Karpas-422 (cell line): Measurements from ENCODE around the gene MICAL2. TPM values are rescaled to one million over a fixed set of nuclear protein-coding genes. Genes with fewer than 3 reads are reported as not detected.
A peak's percentile ranks its signal among the peaks of the same experiment; 100 is the strongest.

ENCODE experiments used
- DNase-seq: peaks from one replicate; pipeline ENCODE4 v3.0.0-alpha.2; 2015
- H2AFZ ChIP-seq: fragments of 200-600 bp; sonication (generic); 2 replicates; pipeline ENCODE4 v1.6.1; 2014; ENCODE audit warnings: antibody characterized with exemption, low read length, mixed read lengths
- H3K27ac ChIP-seq: fragments of 200-600 bp; sonication (generic); 2 replicates; pipeline ENCODE4 v1.5.1; 2014; ENCODE audit warnings: mild to moderate bottlenecking, low read length, moderate library complexity
- H3K27me3 ChIP-seq: fragments of 200-600 bp; sonication (generic); 2 replicates; pipeline ENCODE4 v1.6.1; 2014; ENCODE audit warnings: low read length, mixed read lengths
- H3K36me3 ChIP-seq: fragments of 200-600 bp; sonication (generic); 2 replicates; pipeline ENCODE4 v1.6.1; 2014; ENCODE audit warnings: low read length, mixed read lengths; ENCODE audit not compliant: insufficient read depth
- H3K4me1 ChIP-seq: fragments of 200-600 bp; sonication (generic); 2 replicates; pipeline ENCODE4 v1.6.1; 2014; ENCODE audit warnings: mild to moderate bottlenecking, low read length, mixed read lengths
- H3K4me2 ChIP-seq: fragments of 200-600 bp; sonication (generic); 2 replicates; pipeline ENCODE4 v1.6.1; 2014; ENCODE audit warnings: low read length, low read depth, mild to moderate bottlenecking; ENCODE audit not compliant: poor library complexity, severe bottlenecking
- H3K4me3 ChIP-seq: fragments of 200-600 bp; sonication (generic); 2 replicates; pipeline ENCODE4 v1.5.1; 2014; ENCODE audit warnings: mild to moderate bottlenecking, antibody characterized with exemption, low read length, mixed read lengths
- H3K79me2 ChIP-seq: fragments of 200-600 bp; sonication (generic); 2 replicates; pipeline ENCODE4 v1.6.1; 2014; ENCODE audit warnings: mild to moderate bottlenecking, low read length, mixed read lengths
- H3K9ac ChIP-seq: fragments of 200-600 bp; sonication (generic); 2 replicates; pipeline ENCODE4 v1.6.0; 2014; ENCODE audit warnings: low read length
- H3K9me2 ChIP-seq: fragments of 200-600 bp; sonication (generic), shearing (Covaris generic); replicated peaks from 2 replicates; pipeline ENCODE4 v1.6.0; 2014; ENCODE audit warnings: mild to moderate bottlenecking, low read length, moderate library complexity; ENCODE audit not compliant: insufficient read depth
- H3K9me3 ChIP-seq: fragments of 300-700, 200-600 bp; sonication (generic); 2 replicates; pipeline ENCODE4 v1.6.1; 2014; ENCODE audit warnings: low read length, mixed read lengths
- H4K20me1 ChIP-seq: fragments of 200-600 bp; sonication (generic); 2 replicates; pipeline ENCODE4 v1.6.1; 2014; ENCODE audit warnings: mild to moderate bottlenecking, antibody characterized with exemption, low read length, low read depth; ENCODE audit not compliant: insufficient read depth
- total RNA-seq: library from RNA; depleted of rRNA; stranded (reverse); fragments of >200 nt; shearing (Covaris generic); gene quantifications from 2 replicates; pipeline ENCODE4 v1.2.3, GENCODE V29; 2014; ENCODE audit warnings: low replicate concordance

The MICAL2 gene
- total RNA-seq, 1 experiment from 2014 or later, result 0.93 TPM

GRCh38 chr11:12235947-12236743, 125.8 kb downstream of the MICAL2 start:
- Histone ChIP-seq H3K4me3 (no peak overlapping the region), H3K36me3 (no peaks in the 10 kb centered on the region), H3K27me3 (no peaks in the 10 kb centered on the region), H2AFZ (no peak overlapping the region), H3K79me2 (no peaks in the 10 kb centered on the region), H4K20me1 (no peaks in the 10 kb centered on the region), H3K9me2 (no peaks in the 10 kb centered on the region), H3K4me2 (no peak overlapping the region), H3K9me3 (no peaks in the 10 kb centered on the region), H3K9ac (no peak overlapping the region), H3K4me1 (no peaks in the 10 kb centered on the region), H3K27ac (no peak overlapping the region)
- peak; percentile 76 for DNase-seq

GRCh38 chr11:12236744-12237101, 126.3 kb downstream of the MICAL2 start:
- no peak for DNase-seq
- Histone ChIP-seq H3K27ac (no peak overlapping the region), H3K9me3 (no peaks in the 10 kb centered on the region), H3K4me2 (no peak overlapping the region), H3K9ac (no peak overlapping the region), H2AFZ (no peak overlapping the region), H3K36me3 (no peaks in the 10 kb centered on the region), H3K27me3 (no peaks in the 10 kb centered on the region), H3K4me1 (no peaks in the 10 kb centered on the region), H4K20me1 (no peaks in the 10 kb centered on the region), H3K4me3 (no peak overlapping the region), H3K79me2 (no peaks in the 10 kb centered on the region), H3K9me2 (no peaks in the 10 kb centered on the region)

GRCh38 chr11:12237381-12237784, 127.0 kb downstream of the MICAL2 start:
- Histone ChIP-seq H4K20me1 (no peaks in the 10 kb centered on the region), H3K27me3 (no peaks in the 10 kb centered on the region), H3K4me3 (no peak overlapping the region), H3K4me1 (no peaks in the 10 kb centered on the region), H3K79me2 (no peaks in the 10 kb centered on the region), H3K9me3 (no peaks in the 10 kb centered on the region), H3K9me2 (no peaks in the 10 kb centered on the region), H3K9ac (no peak overlapping the region), H3K27ac (no peak overlapping the region), H2AFZ (no peak overlapping the region), H3K36me3 (no peaks in the 10 kb centered on the region), H3K4me2 (no peak overlapping the region)
- DNase-seq, result no peak

GRCh38 chr11:12238420-12238819, 128.0 kb downstream of the MICAL2 start:
- H3K4me3 ChIP-seq, result no peak overlapping the region
- no peaks in the 10 kb centered on the region for H3K9me2 ChIP-seq
- no peaks in the 10 kb centered on the region for H3K27me3 ChIP-seq
- no peak overlapping the region for H3K9ac ChIP-seq
- no peaks in the 10 kb centered on the region for H3K79me2 ChIP-seq
- no peak overlapping the region for H3K4me2 ChIP-seq
- H3K4me1 ChIP-seq, result no peaks in the 10 kb centered on the region
- H3K9me3 ChIP-seq, result no peaks in the 10 kb centered on the region
- no peaks in the 10 kb centered on the region for H3K36me3 ChIP-seq
- no peak for DNase-seq
- H2AFZ ChIP-seq, result no peak overlapping the region
- no peak overlapping the region for H3K27ac ChIP-seq
- H4K20me1 ChIP-seq, result no peaks in the 10 kb centered on the region

GRCh38 chr11:12239396-12239795, 129.0 kb downstream of the MICAL2 start:
- Histone ChIP-seq H3K9ac (no peak overlapping the region), H3K27me3 (no peaks in the 10 kb centered on the region), H3K4me2 (no peak overlapping the region), H3K4me1 (no peaks in the 10 kb centered on the region), H3K9me2 (no peaks in the 10 kb centered on the region), H3K4me3 (no peak overlapping the region), H3K36me3 (no peaks in the 10 kb centered on the region), H3K79me2 (no peaks in the 10 kb centered on the region), H3K27ac (no peak overlapping the region), H3K9me3 (no peaks in the 10 kb centered on the region), H2AFZ (no peak overlapping the region), H4K20me1 (no peaks in the 10 kb centered on the region)
- DNase-seq, result no peak

DNA sequence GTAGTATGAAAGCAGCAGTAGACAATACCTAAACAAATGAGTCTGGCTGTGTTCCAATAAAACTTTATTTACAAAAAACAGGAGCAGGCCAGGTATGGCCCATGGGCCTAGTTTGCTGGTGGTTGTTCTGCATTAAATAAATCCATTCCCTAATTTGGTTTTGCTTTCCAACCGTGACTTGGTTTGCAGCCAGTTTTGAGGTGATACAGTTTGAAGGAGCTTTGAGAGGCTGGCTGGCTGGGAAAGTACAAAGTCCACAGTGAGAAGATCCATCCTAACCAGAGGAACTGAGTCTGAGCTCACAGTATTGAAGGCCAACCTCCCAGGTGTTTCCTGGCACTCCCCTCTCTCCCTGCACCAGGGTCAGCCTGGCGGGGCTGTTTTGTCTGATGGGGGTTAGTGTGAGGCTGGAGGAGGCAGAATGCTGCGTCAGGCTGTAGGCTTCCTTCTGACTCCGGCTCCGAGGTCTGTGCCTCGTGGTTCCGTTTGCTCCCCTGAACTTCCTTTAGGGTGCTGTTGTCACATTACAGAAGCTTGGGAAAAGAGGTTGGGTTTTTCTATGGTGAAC, 129.5 kb downstream of the MICAL2 start:
- no peak overlapping the region for H3K9ac ChIP-seq
- no peak for DNase-seq
- H3K9me2 ChIP-seq, result no peaks in the 10 kb centered on the region
- H3K79me2 ChIP-seq, result no peaks in the 10 kb centered on the region
- H3K4me2 ChIP-seq, result no peak overlapping the region
- no peaks in the 10 kb centered on the region for H3K4me1 ChIP-seq
- H3K27me3 ChIP-seq, result no peaks in the 10 kb centered on the region
- H3K36me3 ChIP-seq, result no peaks in the 10 kb centered on the region
- H3K9me3 ChIP-seq, result no peaks in the 10 kb centered on the region
- no peak overlapping the region for H2AFZ ChIP-seq
- no peak overlapping the region for H3K4me3 ChIP-seq
- H3K27ac ChIP-seq, result no peak overlapping the region
- no peaks in the 10 kb centered on the region for H4K20me1 ChIP-seq

DNA sequence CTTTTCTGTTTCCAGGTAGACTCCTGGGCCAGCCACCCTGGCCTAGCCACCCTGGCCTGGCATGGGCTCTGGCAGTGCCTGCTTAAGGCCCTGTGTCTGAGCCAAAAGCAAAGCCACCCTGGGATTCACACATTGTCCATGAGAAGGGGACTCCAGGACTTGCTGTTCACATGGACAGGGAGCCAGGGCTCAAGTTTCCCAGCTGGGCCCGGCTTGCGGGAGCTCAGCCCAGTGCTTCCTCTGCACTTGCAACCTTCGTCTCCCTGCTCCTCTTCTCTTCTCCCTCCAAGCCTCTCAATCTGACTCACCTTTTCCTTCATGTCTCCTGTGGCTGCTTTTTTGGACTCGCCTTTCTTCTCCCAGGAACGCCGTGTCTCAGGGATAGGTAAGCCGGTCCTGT, 130.3 kb downstream of the MICAL2 start:
- no peak overlapping the region for H3K9ac ChIP-seq
- no peaks in the 10 kb centered on the region for H3K9me3 ChIP-seq
- no peak overlapping the region for H3K27ac ChIP-seq
- H2AFZ ChIP-seq, result no peak overlapping the region
- H3K36me3 ChIP-seq, result no peaks in the 10 kb centered on the region
- H3K9me2 ChIP-seq, result no peaks in the 10 kb centered on the region
- DNase-seq, result no peak
- H3K27me3 ChIP-seq, result no peaks in the 10 kb centered on the region
- H3K4me2 ChIP-seq, result no peak overlapping the region
- H3K79me2 ChIP-seq, result no peaks in the 10 kb centered on the region
- H4K20me1 ChIP-seq, result no peaks in the 10 kb centered on the region
- no peak overlapping the region for H3K4me3 ChIP-seq
- no peaks in the 10 kb centered on the region for H3K4me1 ChIP-seq

GRCh38 chr11:12241401-12241800, 131.0 kb downstream of the MICAL2 start:
- no peaks in the 10 kb centered on the region for H3K36me3 ChIP-seq
- H4K20me1 ChIP-seq, result no peaks in the 10 kb centered on the region

More at GRCh38 chr11:12241401-12241800, 131.0 kb downstream of the MICAL2 start:
- Histone ChIP-seq H2AFZ (no peak overlapping the region), H3K9me2 (no peaks in the 10 kb centered on the region), H3K4me2 (no peak overlapping the region), H3K79me2 (no peaks in the 10 kb centered on the region), H3K27ac (no peak overlapping the region), H3K27me3 (no peaks in the 10 kb centered on the region), H3K4me1 (no peaks in the 10 kb centered on the region), H3K9ac (no peak overlapping the region), H3K9me3 (no peaks in the 10 kb centered on the region), H3K4me3 (no peak overlapping the region)
- DNase-seq, result no peak
